ENCODE measurements around the gene AMT.

DNA sequence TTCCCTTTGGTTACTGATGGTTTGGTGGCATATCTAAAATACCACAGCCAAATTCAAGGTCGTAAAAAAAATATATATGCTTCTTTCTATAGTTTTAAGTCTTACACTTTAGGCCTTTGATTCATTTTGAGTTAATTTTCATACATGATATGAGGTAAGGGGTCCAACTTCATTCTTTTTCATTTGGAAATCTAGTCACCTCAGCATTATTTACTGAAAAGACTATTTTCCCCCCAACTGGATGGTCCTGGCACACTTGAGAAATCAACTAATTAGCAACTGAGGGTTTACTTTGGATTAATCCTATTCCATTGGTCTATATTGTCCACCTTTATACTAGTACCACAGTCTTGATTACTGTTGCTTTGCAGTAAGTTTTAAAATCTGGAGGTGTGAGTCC lies 36.7 kb downstream of the AMT start:
- TF ChIP-seq GATA2 (IDR thresholded peaks at IDR 0.05; ENCODE audit: low read depth, low read length) = no peak
- TF ChIP-seq GATA3 (IDR thresholded peaks at IDR 0.05; ENCODE audit: low read depth, low read length) = no peak

Measured in SH-SY5Y (cell line).